Measurements from ENCODE around the gene DGKB.

The DGKB gene

GRCh38 chr7:14219125-14219524, 683.4 kb downstream of the DGKB start:
- TF ChIP-seq CTCF (IDR thresholded peaks at IDR 0.05; ENCODE audit: extremely low read depth, missing control alignments) = no peak
- no peak for DNase-seq (ENCODE audit: low spot score)

- DNase-seq (ENCODE audit: low spot score) = no peak
- TF ChIP-seq CTCF (IDR thresholded peaks at IDR 0.05; ENCODE audit: extremely low read depth, missing control alignments) = no peak
These were observed 684.2 kb downstream of the DGKB start for GRCh38 chr7:14218338-14218737.

DNA sequence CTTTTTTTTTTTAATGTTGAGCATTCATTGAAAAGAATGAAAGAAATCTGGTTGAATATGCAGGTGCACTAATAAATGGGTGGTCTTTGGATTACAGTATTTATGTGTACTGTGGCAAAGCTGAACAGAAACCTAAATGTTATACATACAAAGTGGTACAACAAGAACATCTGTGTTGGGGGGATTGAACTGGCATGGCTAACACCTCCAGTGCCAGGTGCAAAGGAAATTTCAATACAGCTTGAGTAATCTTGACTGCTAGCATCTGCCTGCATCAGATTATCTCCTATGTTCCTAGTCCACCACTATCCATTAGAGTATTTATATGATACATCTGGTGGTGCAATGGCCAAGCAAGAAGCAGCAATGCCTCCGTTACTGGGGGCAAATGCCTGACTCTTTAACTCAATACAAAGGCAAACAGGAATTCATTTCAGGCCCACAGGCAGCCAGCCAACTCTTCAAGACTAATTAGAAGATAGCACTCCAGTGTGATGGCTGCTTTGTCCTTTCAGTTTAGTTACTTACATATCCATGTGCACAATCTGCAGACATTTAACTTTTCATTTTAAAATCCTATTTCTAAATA, 692.6 kb downstream of the DGKB start:
- TF ChIP-seq CTCF (IDR thresholded peaks at IDR 0.05; ENCODE audit: extremely low read depth, missing control alignments) = no peak
- DNase-seq (ENCODE audit: low spot score) = no peak

GRCh38 chr7:14207711-14208110, 694.8 kb downstream of the DGKB start:
- TF ChIP-seq CTCF (IDR thresholded peaks at IDR 0.05; ENCODE audit: extremely low read depth, missing control alignments) = no peak
- DNase-seq (ENCODE audit: low spot score) = no peak

GRCh38 chr7:14207138-14207537, 695.4 kb downstream of the DGKB start:
- no peak for DNase-seq (ENCODE audit: low spot score)
- TF ChIP-seq CTCF (IDR thresholded peaks at IDR 0.05; ENCODE audit: extremely low read depth, missing control alignments) = no peak

DNA sequence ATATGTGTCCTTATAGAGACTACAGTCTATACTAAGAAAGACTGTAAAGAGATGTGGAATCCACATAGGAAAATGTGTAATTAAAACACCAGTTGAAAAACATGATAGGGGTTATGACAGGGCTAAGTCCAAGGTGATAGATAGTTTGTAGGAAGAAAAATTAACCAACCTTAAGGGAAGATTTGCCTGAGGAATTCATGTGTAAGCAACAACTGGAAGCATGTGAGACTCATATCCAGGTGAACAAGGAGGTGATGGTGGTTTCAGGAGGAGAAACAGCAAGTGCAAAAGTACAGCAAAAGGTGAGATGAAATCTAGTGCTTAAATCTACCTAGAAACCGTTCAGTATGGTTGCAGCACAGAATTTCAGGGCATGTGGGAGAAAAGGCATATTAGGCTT, 696.4 kb downstream of the DGKB start:
- no peak for DNase-seq (ENCODE audit: low spot score)
- TF ChIP-seq CTCF (IDR thresholded peaks at IDR 0.05; ENCODE audit: extremely low read depth, missing control alignments) = no peak

DNA sequence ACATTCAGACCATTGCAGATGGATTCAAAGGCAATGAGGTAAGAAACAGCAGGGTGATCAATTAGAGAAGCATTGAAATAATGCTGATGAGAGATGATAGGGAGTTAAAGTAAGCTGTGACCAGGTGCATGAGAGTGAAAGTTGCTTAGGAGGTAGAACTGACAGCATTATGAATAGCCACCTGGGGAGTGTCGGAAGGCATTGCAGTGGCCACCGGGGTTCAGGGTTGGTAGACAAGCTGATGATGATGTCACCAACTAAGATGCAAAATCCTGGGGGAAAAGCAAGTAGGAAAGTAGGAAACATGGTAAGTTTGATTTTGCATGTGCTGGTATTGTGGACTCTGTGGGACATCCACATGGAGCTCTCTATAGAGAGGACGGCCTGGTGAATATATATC, 701.2 kb downstream of the DGKB start:
- TF ChIP-seq CTCF (IDR thresholded peaks at IDR 0.05; ENCODE audit: extremely low read depth, missing control alignments) = no peak
- no peak for DNase-seq (ENCODE audit: low spot score)

Measured in GM20000 (cell line).